HUDEP-2 (cell line): ENCODE results near the gene PLD3.
"Not testable (repeated sequence)": the region's sequence is repeated elsewhere in the genome, so short reads cannot be mapped to it uniquely, and the experiment has no call there.

Experiments
- DNase-seq, 76 experiments: peaks; one replicate each; lab custom pipeline; 2025; ENCODE audit not compliant: unreplicated experiment in 76 of 76; lab: John Stamatoyannopoulos, UW

The PLD3 gene

DNA sequence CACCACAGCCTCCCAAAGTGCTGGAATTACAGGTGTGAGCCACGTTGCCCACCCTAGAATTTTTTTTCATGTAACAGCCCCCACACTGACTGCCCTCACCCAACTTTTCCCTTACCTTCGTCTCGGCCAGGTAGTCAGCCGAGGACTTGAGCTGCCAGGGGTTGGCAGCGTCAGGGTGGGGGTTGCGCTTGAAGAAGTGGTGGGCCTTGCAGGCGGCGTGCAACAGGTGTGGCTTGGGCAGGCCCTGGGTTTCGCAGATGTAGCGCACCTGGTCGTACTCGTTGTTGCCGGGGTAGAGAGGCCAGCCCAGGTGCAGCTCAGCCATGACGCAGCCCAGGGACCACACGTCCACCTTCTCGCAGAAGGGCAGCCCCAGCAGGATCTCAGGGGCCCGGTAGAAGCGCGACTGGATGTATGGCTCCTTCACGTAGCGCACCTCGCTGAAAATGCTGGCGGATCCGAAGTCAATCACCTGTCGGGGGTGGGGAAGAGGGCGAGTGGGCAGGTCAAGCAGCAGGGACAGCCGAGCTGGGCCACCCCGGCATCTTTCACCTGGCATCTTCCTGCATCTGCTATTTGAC is 35.3 kb downstream of the PLD3 start:
- DNase-seq = no peak

DNA sequence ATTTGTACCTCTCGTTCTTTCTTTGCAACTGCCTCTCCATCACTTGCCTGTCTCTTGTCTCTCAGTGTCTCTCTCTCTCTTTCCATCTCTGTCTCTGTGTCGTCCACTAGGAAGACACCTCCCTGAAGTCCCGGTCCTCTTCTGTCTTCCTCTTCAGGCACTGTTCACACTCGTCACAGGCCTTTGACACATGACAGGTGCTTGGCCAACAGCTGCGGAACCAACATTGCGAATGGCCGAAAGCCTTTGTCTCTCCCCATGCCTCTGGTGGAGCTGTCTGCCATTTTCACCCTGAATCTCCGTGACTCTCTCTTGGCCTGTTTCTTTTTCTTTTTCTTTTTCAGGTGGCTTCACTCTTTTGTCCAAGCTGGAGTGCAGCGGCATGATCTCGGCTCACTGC is 38.7 kb downstream of the PLD3 start:
- DNase-seq = no peak

DNA sequence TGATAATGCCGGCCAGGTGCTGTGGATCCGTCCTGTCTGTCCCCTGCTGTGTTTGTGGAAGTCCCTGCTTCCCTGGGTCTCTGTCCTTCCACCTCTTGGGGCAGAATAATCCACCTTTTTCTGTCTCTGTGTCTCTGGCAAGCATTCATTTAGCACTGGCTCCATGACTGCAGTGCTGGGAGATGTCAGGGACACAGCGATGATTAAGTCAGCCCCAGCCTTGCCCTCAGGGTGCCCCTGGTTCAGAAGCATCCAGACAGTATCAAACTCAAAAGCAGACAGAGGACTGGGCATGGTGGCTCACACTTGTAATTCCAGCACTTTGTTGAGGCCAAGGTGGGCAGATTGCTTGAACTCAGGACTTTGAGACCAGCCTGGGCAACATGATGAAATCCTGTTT is 40.0 kb downstream of the PLD3 start:
- no peak for DNase-seq

DNA sequence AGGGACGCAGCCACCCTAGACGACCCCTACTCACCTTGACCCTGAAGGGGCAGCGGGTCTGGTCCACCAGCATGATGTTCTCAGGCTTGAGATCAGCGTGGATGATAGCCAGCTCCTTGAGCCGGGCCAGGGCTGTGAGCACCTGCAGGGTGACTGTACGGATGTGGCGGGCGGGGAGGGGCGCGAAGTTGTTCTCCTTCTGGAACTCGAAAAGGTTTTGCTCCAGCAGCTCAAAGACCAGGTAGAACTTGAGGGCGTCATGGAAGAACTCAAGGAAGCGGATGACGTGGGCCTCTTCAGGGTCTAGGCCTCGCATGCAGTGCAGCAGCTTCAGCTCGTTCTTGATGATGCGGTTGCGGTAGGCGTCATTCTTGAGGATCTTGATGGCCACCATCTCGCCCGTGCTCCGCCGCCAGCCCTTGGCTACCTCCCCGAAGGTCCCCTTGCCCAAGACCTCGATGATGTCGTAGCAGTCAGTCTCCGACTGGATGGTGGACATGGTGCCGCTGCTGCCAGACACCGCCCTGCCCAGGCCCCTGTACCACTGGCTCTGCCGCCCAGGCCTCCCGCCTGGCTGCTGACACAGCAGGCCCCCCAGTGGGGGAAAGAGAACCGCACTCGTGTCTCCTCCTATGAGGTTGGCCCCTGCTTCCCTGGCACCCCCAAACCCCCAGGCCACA is 41.0 kb downstream of the PLD3 start:
- DNase-seq = no peak

DNA sequence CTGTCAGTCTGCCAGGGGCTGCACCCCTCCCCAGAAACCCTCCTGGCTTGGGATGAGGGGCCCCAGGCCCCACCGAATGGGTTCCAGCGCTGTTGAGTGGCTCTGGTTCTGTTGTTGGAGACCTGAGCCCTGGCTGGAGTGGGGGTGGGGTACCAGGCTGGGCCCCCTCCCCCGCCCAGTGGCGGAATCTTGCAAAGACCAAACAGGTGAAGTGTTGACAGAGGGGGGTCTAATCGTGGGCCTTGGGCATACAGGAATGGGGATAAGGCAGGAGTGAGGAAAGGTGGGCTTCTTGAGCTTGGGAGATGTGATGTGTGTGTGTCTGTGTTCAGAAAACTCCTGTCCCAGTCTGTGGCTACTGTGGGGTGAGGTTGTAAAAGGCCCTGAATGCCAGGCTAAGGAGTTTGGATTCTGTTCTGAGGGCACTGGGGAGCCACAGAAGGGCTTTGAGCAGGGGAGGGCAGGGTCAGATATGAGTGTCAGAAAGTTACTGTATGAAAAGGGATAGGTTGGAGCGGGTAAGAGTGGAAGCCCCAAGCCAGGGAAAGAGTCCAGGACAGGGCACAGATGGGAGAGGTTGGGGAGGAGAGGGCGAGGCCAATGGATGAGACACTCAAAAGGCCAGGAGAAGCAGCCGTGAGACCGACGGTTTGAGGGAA is 41.7 kb downstream of the PLD3 start, which contains the start of gene HIPK4:
Gene HIPK4 (minus strand): TSS at position 98 of the 659 bp plus-strand sequence. CDS start 279 bp downstream, outside the sequence.
- DNase-seq = no peak

DNA sequence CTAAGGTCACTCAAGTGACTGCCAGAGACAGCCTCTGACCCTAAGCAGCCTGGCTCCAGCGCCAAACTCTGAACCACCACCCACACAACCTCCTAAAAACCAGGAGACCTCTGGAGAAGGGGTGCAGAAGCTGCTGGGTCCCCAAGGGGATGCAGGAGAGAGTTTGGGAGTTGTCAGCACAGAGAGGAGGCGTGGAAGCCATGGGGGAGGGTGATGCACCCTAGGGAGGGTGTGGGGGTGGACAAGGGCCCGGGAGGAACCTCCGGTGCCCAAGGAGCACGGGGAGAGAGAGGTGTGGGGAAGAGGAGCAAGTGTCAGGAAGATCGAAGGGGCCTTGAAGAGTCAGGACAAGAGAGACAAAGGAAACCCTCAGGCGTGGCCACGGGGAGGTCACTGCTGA is 43.6 kb downstream of the PLD3 start:
- no peak for DNase-seq

DNA sequence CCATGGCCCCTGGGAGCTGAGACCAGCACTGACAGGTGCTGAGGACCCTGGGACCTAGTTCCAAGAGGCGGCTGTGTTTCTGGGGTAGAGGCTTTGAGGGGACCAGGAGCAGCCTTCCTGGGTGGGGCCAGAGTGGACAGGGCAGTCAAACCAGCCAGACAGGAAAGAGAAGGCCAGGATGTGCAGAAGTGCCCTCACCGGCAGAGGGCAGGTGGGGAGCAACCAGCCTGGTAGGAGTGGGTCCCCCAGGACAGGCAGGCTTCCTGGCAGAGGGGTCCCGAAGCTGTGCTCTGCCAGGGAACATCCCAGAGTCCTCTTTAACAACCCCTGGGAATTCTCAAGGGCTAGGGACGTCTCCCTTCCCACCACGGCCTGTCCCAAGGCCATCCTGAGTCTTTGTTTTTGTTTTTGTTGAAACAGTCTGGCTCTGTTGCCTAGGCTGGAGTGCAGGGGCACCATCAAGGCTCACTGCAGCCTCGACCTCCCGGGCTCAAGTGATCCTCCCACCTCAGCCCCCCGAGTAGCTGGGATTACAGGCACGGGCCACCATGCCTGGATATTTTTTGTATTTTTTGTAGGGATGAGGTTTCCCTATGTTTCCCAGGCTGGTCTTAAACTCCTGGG is 44.5 kb downstream of the PLD3 start:
- no peak for DNase-seq

DNA sequence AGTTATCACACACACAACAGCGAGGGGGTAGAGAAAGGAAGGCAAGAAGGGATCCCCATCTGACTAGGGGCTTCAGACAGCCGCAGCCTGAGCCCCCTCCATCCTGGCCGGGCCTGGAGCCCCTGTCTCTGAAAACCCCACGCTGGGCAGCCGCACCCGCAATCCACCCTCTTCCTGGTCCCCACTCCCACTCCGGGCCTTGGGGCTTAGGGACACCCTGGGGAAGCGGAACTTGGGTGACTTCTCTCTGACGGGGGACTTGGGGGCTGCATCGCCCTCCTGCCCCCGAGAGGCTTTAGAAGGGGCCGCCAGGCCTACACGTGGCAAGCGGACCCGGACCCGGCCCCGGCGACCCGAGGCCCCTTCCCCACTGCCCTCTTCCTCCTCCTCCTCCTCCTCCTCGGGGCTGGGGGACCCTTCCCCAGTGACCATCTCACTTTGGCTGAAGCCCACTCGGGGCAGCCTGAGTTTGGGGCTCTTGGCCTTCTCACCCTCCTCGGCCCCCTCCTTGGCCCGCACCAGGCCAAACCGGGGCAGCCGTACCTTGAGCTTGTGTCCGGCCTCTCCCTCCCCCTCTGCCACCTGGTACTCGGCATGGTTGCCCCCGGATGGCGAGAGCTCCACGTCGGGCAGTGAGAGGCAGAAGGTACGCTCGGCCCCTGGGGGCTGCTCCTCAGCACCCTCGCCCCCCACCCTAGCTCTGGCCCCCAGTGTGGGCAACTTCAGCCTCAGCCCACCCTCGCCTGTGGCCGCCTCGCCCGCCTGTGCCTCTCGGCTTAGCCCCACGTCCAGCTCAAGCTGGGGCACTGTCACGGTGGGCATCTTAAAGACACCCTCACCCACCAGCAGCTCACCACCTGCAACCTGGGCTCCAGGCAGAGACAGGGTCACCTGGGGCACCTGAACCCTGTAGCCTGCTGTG is 45.7 kb downstream of the PLD3 start:
- no peak for DNase-seq

DNA sequence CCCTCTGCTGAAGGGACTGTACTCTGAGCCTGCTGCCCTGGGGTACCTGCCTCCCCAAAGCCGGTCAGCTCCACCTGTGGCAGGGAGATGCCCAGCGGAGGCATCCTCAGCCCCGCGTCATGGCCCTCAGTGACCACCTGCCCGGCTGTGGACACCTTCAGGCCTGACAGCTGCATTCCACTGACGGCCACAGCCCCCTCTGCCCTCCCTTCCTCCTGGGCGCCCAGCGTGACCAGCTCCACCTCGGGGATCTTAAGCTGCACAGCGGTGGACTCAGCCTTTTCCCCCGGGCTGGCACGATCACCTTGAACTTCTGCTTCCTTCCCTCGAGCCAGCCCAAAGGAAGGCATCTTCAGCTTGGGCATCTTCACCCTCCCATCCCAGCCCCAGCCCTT is 46.3 kb downstream of the PLD3 start:
- no peak for DNase-seq

DNA sequence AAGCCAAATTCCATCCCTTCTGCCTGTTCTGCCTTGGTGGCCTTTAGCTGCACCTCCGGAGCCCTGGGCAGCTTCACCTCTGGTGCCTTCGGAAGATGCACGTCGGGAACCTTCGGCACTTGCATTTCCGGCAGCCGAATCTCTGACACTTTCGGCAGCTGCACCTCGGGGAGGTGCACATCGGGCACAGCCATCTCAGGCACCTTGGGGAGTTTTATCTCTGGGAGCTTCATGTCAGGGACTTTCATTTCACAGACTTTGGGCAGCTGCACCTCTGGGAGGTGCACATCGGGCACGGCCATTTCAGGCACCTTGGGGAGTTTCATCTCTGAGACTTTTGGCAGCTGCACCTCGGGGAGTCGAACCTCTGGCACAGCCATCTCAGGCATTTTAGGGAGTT is 47.5 kb downstream of the PLD3 start:
- no peak for DNase-seq

DNA sequence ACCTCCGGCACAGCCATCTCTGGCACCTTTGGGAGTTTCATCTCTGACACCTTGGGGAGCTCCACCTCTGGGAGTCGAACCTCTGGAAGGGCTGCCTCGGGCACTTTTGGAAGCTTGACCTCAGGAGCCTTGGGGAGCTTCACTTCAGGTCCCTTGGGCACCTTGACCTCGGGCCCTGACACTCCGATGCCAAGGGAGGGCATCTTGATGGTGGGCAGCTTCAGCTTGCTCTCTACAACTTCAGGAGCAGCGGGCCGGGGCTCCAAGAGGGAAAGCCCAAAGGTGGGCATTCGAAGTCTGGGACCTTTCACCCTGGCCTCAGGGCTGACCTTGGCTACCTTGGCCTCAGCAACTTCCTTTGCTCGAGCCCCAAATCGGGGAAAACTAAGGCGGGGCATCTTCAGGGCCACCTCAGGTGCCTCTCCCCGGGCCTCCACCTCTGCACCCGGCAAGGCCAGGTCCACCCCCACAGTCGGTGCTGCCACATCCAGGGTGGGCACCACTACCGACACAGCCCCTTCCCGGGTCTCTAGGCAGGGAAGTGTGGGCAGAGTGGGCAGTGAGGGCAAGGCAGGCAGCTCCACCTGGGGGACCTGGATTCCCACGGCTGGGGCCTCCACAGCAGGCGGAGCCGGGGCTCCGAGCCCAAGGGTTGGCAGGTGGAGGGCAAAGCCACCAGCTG is 48.5 kb downstream of the PLD3 start:
- no peak for DNase-seq

DNA sequence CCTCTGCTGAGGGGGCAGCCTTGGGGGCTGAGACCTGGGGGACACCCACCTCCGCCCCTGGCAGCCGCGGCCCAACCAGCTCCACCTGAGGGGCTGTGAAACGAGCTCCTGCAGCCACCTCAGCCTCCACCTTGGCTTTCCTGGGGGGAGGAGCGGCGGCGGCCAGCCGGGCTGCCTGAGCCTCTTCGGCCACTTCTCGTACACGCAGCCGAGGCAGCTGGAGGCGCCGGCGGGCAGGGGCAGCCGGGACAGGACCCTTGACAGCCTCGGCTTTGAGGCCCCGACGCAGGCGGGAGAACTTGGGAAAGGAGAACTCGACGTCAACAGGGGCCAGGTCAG is 49.0 kb downstream of the PLD3 start:
- DNase-seq = no peak

DNA sequence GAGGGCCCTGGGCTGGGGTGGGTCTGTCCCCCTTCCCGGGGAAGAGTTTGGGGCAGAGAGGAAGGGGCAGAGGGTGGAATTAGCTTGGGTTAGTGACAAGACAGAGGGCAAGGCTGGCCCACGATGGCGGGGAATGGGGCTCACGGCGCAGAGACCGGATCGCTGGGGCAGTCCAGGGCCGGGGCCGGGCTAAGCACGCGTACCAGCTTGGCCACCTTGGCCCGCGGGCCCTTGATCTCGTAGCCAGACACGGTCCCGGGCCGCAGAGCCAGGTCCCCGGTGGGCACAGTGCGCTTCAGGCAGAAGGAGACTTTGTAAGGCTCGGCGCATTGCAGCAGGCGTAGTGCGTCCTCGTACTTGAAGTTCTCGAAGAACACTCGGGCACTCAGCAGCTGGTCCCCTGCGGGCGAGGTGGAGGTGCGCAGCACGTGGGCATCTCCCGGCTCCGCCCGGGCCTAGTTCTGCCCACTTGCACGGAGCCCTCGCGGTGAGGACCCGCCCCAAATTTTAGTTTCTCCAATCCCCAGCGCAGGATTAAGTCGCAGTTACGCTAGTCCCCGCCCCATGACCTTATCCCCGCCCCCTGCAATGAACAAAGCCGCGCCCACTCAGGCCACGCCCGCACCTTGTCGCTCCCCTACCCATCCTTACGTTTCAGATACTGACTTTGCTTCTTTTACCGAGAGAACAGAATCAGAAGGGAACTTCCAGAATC is 50.1 kb downstream of the PLD3 start:
- peak in 45 of 76 experiments; percentile 14 to 77 (median 47) for DNase-seq

DNA sequence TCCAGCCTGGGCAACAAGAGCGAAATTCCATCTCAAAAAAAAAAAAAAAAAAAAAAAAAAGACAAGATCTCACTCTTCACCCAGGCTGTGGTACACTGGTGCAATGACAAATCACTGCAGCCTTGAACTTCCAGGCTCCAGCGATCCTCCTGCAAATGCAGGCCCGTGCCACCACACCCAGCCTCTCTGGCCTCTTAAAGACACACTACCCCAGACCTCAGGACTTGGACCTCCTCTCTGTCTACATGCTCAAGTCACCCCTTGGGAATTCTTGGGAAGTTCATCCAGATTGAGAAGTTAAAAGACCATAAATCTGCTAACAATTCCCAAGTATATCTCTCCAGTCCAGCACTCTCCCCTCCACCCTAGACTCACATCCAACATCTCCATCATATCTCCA is 52.1 kb downstream of the PLD3 start:
- no peak for DNase-seq

DNA sequence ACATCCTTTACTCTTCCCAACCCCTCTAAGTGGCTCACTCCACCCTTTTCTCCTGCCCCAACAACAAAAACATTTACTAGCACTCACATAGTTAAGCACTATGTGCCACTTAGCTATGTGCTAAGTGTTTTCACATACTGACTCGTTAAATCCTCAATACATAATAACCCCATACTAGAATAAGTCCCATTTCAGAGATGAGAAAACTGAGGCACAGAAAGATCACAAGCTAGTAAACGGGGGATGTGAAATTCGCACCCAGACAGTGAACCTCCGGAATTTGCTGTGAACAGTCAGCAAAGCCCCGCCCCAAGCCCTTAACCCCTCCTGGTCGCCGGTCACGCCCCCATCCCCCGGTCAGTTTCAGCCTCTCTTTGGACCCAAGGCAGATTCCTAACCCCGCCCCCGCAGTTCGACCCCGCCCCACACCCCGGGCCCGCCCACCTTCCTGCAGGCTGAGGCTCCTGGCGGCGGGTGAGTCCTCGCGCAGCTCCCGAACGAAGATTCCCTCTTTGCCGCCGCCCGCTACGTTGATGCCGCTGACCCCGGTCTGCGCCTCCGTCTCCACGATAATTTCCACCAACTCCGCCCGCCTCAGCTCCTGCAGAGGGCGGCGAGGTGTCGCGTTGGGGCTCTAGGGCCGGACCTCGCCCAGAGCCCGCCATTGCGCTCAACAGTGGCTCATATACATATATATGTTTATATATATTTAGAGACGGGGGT is 54.9 kb downstream of the PLD3 start:
- peak in 72 of 76 experiments; percentile 31 to 97 (median 86) for DNase-seq

DNA sequence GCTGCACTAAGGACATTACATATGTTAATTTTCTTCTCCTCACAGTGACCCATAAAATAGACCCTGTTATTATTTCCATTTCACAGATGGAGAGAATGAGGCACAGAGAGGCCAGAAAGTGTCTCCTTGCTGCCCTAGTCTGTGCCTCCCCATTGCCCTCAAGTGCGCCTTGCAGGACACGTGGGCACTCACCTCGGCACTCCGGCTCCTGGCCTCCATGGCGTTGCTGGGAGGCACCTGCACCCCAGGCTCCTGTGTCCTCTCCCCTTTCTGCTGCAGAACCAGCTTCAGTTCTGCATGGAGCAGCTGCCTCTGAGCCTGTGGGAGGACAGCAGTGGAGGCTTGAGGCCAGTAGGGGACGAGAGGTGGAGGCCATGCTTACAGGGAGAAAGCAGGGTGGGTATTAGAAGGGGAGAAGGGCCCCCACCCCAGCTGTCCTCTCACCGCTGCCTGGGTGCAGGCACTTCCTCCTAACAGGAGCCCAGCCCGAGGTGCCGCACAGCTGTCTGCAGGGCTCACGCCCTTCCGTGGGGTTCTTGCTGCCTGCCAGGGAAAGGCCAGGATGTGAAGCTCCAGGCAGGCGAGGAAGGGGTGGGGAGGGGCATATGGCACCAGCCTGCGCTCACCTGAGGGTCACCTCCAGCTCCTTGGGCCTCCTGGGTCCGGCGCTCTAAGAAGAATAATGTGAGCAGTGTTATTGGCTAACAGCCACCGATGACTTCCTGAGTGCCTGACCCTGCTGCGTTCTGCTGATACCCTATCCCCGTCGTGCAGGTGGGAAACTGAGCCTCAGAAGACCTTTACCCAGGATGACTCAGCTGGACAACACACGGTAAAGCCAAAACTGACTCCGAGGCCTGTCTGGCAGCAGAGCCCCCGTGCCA is 59.5 kb downstream of the PLD3 start:
- DNase-seq = peak in 34 of 76 experiments; percentile 19 to 65 (median 40)

DNA sequence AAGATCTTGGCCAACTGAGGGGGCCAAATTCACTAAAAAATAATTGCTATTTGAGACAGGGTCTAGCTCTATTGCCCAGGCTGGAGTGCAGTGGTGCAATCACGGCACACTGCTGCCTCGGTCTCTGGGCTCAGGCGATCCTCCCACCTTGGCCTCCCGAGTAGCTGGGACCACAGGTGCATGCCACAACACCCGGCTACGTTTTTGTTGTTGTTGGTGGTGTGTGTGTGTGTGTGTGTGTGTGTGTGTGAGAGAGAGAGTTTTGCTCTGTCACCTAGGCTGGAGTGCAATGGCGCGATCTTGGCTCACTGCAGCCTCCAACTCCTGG is 60.1 kb downstream of the PLD3 start:
- not testable (repeated sequence) for DNase-seq

DNA sequence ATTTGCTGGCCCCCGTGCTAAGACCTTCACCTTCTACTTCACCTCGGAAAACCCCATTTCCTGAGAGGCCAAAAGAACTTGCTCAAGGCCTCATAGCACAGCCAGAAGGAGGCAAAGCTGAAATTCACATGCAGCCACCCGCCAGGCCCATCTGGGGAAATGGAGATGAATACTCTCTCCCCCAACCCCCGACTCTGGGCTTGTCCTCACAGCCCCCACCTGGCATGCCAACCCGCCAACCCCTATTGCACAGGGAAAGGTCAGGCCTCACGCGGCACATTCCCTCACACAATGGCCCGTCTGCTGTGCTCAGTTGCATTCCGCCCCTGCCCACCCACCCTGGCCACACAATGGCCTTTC is 61.5 kb downstream of the PLD3 start:
- DNase-seq = no peak
